GM23338 (cell line): ENCODE results near the gene MGME1. TPM values are rescaled to one million over a fixed set of nuclear protein-coding genes. Genes with fewer than 3 reads are reported as not detected.
A peak's percentile ranks its signal among the peaks of the same experiment; 100 is the strongest.

ENCODE experiments used
- ATAC-seq: fragments of 200-7000 bp; cut with Tn5 transposase; 3 replicates; pipeline ENCODE4 v1.9.1; 2020
- DNase-seq: peaks from one replicate; pipeline ENCODE4 v3.0.0-alpha.2; 2015; ENCODE audit warnings: low spot score
- H2AFZ ChIP-seq: fragments of 200-600 bp; sonication (generic); 2 replicates; pipeline ENCODE4 v1.8.0; 2016; ENCODE audit warnings: antibody characterized with exemption, mild to moderate bottlenecking, moderate library complexity
- H3F3A ChIP-seq: fragments of 200-600 bp; sonication (generic); replicated peaks from 2 replicates; pipeline ENCODE4 v1.8.0; 2017; ENCODE audit warnings: antibody characterized with exemption, mixed run types, low read depth
- H3K27ac ChIP-seq: fragments of 200-600 bp; sonication (generic); 2 replicates; pipeline ENCODE4 v1.6.1; 2016; ENCODE audit warnings: low read depth
- H3K27me3 ChIP-seq: fragments of 200-600 bp; sonication (generic); 2 replicates; pipeline ENCODE4 v1.8.0; 2016; ENCODE audit warnings: mild to moderate bottlenecking, mixed run types, moderate library complexity; ENCODE audit not compliant: insufficient read depth
- H3K36me3 ChIP-seq: fragments of 200-600 bp; sonication (generic); 2 replicates; pipeline ENCODE4 v1.8.0; 2016; ENCODE audit warnings: mild to moderate bottlenecking; ENCODE audit not compliant: insufficient read depth
- H3K4me1 ChIP-seq: fragments of 200-600 bp; sonication (generic); 2 replicates; pipeline ENCODE4 v1.8.0; 2016; ENCODE audit warnings: mild to moderate bottlenecking, moderate library complexity; ENCODE audit not compliant: insufficient read depth
- H3K4me2 ChIP-seq: fragments of 200-600 bp; sonication (generic); 2 replicates; pipeline ENCODE4 v1.7.1; 2017; ENCODE audit warnings: mixed run types
- H3K4me3 ChIP-seq: fragments of 200-600 bp; sonication (generic); 2 replicates; pipeline ENCODE4 v1.6.1; 2016; ENCODE audit warnings: mixed run types
- H3K79me2 ChIP-seq: fragments of 200-600 bp; sonication (generic); replicated peaks from 2 replicates; pipeline ENCODE4 v1.8.0; 2017; ENCODE audit warnings: mild to moderate bottlenecking; ENCODE audit not compliant: insufficient read depth
- H3K9me2 ChIP-seq: fragments of 200-600 bp; sonication (generic); 2 replicates; pipeline ENCODE4 v1.8.0; 2017; ENCODE audit not compliant: insufficient read depth
- H4K20me1 ChIP-seq: fragments of 200-600 bp; sonication (generic); replicated peaks from 2 replicates; pipeline ENCODE4 v1.8.0; 2017; ENCODE audit warnings: mild to moderate bottlenecking; ENCODE audit not compliant: insufficient read depth
- H3K27ac Mint-ChIP-seq: 2 replicates; pipeline ENCODE4 v1.8.0; 2020; ENCODE audit warnings: inconsistent platforms, mild to moderate bottlenecking, moderate library complexity, mixed read lengths
- H3K27me3 Mint-ChIP-seq: 3 replicates; pipeline ENCODE4 v1.8.0; 2022; ENCODE audit warnings: low read depth, mild to moderate bottlenecking, moderate library complexity, mixed read lengths, inconsistent platforms; ENCODE audit not compliant: insufficient read depth, poor library complexity
- H3K36me3 Mint-ChIP-seq: 3 replicates; pipeline ENCODE4 v1.8.0; 2021; ENCODE audit warnings: low read depth, mild to moderate bottlenecking, inconsistent platforms, moderate library complexity, mixed read lengths
- H3K4me1 Mint-ChIP-seq: 3 replicates; pipeline ENCODE4 v1.8.0; 2020; ENCODE audit warnings: mild to moderate bottlenecking, inconsistent platforms, mixed read lengths
- H3K4me3 Mint-ChIP-seq: 3 replicates; pipeline ENCODE4 v1.8.0; 2021; ENCODE audit warnings: moderate library complexity, mild to moderate bottlenecking, inconsistent platforms, mixed read lengths
- H3K9me3 Mint-ChIP-seq: 3 replicates; pipeline ENCODE4 v1.8.0; 2020; ENCODE audit warnings: moderate library complexity, mild to moderate bottlenecking, inconsistent platforms, mixed read lengths
- CREB1 ChIP-seq: fragments of 250-450 bp; sonication (Bioruptor Pico); IDR thresholded peaks from 2 replicates; pipeline ENCODE4 v1.5.0; 2020; ENCODE audit warnings: low read depth, mild to moderate bottlenecking, moderate library complexity
- EZH2 ChIP-seq: fragments of 200-600 bp; sonication (generic); IDR thresholded peaks from one replicate; pipeline ENCODE4 v1.8.0; 2017; ENCODE audit warnings: antibody characterized with exemption, mild to moderate bottlenecking, low read depth; ENCODE audit not compliant: unreplicated experiment
- EZH2phosphoT487 ChIP-seq: fragments of 200-600 bp; sonication (generic); IDR thresholded peaks from one replicate; pipeline ENCODE4 v1.8.1; 2018; ENCODE audit warnings: antibody characterized with exemption; ENCODE audit not compliant: unreplicated experiment
- JUNB ChIP-seq: IDR thresholded peaks from one replicate; pipeline ENCODE4 v1.6.1; 2016; ENCODE audit warnings: antibody characterized with exemption; ENCODE audit not compliant: unreplicated experiment
- NANOG ChIP-seq: IDR thresholded peaks from 2 replicates; pipeline ENCODE4 v1.6.1; 2016; ENCODE audit warnings: antibody characterized with exemption, borderline replicate concordance
- POLR2AphosphoS5 ChIP-seq: IDR thresholded peaks from 2 replicates; pipeline ENCODE4 v1.6.1; 2016; ENCODE audit warnings: antibody characterized with exemption, low read depth
- STAT1 ChIP-seq: IDR thresholded peaks from one replicate; pipeline ENCODE4 v1.6.1; 2016; ENCODE audit warnings: antibody characterized with exemption; ENCODE audit not compliant: unreplicated experiment
- ZNF114 ChIP-seq: fragments of 250-450 bp; sonication (Bioruptor Pico); IDR thresholded peaks from 2 replicates; pipeline ENCODE4 v1.5.0; 2020; ENCODE audit warnings: mild to moderate bottlenecking, moderate library complexity
- ZNF331 ChIP-seq: fragments of 250-450 bp; sonication (Bioruptor Pico); IDR thresholded peaks from 2 replicates; pipeline ENCODE4 v1.5.0; 2020; ENCODE audit warnings: low read depth, mild to moderate bottlenecking, moderate library complexity
- polyA plus RNA-seq: library from polyadenylated mRNA; unstranded; fragments of >200 nt; fragmentation: Nextera tagmentation; extraction: Ambion mirVana; gene quantifications from 2 replicates; pipeline ENCODE4 v1.2.1, GENCODE V29; 2016
- total RNA-seq: library from RNA; depleted of rRNA; stranded (reverse); fragments of >200 nt; shearing (Covaris generic); gene quantifications from 2 replicates; pipeline ENCODE4 v1.2.3, GENCODE V29; 2014
- TF ChIP-seq, protein P1 (sequence below), 2 experiments: fragments of 200-600 bp in 1 of 2; sonication (generic) in 1 of 2; conservative IDR thresholded peaks; 2 replicates each; pipeline versions ENCODE4 v1.5.1 to v1.6.1; 2016 to 2017; ENCODE audit warnings: antibody characterized with exemption in 2 of 2, low read depth in 2 of 2, mild to moderate bottlenecking in 2 of 2, moderate library complexity in 1 of 2
- TF ChIP-seq, protein P2 (sequence below): fragments of 250-450 bp; sonication (Bioruptor Pico); IDR thresholded peaks from 2 replicates; pipeline ENCODE4 v1.5.0; 2020; ENCODE audit warnings: mild to moderate bottlenecking, moderate library complexity
- TF ChIP-seq, protein P3 (sequence below): IDR thresholded peaks from 2 replicates; pipeline ENCODE4 v1.6.1; 2016; ENCODE audit warnings: antibody characterized with exemption
- TF ChIP-seq, protein P4 (sequence below): IDR thresholded peaks from one replicate; pipeline ENCODE4 v1.6.1; 2018; ENCODE audit warnings: antibody characterized with exemption; ENCODE audit not compliant: unreplicated experiment

The MGME1 gene
- total and polyA plus RNA-seq, 2 experiments from 2014 or later = 43.1 to 56.9 TPM

DNA sequence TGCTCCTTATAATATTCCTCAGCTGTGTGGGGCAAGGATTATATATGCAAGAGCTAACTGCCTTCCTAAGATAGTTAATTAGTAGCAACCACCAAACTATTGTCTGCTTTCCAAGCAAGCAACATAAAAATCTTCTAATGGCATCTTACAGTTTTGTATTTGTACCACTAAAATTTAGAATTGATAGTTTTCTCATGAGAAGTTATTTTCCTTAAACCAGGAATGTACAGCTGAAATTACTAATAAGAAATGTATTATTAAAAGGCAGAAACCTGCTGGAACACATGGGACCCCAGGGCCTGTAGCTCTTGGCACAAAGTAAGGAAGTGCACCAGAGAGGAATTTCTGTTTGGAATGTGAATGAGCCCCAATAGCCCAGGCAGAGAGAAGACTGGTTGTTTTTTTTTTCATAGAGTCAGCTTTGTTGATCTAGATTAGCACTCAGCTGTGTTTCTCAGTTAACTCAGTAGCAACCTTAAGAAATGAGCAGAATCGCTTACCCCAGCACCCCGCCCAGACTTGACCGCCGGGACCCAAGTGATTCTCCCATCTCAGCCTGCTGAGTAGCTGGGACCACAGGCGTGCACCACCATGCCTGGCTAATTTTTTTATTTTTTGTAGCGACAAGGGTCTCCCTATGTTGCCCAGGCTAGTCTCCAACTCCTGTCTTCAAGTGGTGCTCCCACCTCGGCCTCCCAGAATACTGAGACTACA is 2.6 kb downstream of the MGME1 start:
- peak overlapping the region; percentile 90 for H3K27ac Mint-ChIP-seq
- H3K4me1 Mint-ChIP-seq = peaks cover 38% of the 10 kb centered on the region
- H3K27me3 Mint-ChIP-seq = peaks cover 16% of the 10 kb centered on the region
- TF ChIP-seq EZH2phosphoT487 (no peak), NANOG (no peak), JUNB (no peak), ZNF114 (CRISPR knock-in tag) (no peak), ZNF331 (CRISPR knock-in tag) (no peak), STAT1 (no peak), POLR2AphosphoS5 (no peak), EZH2 (no peak), CREB1 (CRISPR knock-in tag) (no peak)
- TF ChIP-seq, protein P1, sequence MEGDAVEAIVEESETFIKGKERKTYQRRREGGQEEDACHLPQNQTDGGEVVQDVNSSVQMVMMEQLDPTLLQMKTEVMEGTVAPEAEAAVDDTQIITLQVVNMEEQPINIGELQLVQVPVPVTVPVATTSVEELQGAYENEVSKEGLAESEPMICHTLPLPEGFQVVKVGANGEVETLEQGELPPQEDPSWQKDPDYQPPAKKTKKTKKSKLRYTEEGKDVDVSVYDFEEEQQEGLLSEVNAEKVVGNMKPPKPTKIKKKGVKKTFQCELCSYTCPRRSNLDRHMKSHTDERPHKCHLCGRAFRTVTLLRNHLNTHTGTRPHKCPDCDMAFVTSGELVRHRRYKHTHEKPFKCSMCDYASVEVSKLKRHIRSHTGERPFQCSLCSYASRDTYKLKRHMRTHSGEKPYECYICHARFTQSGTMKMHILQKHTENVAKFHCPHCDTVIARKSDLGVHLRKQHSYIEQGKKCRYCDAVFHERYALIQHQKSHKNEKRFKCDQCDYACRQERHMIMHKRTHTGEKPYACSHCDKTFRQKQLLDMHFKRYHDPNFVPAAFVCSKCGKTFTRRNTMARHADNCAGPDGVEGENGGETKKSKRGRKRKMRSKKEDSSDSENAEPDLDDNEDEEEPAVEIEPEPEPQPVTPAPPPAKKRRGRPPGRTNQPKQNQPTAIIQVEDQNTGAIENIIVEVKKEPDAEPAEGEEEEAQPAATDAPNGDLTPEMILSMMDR (conservative IDR thresholded peaks at IDR 0.05; ENCODE audit: low read depth in 2 of 2) = no peak
- TF ChIP-seq, protein P2, sequence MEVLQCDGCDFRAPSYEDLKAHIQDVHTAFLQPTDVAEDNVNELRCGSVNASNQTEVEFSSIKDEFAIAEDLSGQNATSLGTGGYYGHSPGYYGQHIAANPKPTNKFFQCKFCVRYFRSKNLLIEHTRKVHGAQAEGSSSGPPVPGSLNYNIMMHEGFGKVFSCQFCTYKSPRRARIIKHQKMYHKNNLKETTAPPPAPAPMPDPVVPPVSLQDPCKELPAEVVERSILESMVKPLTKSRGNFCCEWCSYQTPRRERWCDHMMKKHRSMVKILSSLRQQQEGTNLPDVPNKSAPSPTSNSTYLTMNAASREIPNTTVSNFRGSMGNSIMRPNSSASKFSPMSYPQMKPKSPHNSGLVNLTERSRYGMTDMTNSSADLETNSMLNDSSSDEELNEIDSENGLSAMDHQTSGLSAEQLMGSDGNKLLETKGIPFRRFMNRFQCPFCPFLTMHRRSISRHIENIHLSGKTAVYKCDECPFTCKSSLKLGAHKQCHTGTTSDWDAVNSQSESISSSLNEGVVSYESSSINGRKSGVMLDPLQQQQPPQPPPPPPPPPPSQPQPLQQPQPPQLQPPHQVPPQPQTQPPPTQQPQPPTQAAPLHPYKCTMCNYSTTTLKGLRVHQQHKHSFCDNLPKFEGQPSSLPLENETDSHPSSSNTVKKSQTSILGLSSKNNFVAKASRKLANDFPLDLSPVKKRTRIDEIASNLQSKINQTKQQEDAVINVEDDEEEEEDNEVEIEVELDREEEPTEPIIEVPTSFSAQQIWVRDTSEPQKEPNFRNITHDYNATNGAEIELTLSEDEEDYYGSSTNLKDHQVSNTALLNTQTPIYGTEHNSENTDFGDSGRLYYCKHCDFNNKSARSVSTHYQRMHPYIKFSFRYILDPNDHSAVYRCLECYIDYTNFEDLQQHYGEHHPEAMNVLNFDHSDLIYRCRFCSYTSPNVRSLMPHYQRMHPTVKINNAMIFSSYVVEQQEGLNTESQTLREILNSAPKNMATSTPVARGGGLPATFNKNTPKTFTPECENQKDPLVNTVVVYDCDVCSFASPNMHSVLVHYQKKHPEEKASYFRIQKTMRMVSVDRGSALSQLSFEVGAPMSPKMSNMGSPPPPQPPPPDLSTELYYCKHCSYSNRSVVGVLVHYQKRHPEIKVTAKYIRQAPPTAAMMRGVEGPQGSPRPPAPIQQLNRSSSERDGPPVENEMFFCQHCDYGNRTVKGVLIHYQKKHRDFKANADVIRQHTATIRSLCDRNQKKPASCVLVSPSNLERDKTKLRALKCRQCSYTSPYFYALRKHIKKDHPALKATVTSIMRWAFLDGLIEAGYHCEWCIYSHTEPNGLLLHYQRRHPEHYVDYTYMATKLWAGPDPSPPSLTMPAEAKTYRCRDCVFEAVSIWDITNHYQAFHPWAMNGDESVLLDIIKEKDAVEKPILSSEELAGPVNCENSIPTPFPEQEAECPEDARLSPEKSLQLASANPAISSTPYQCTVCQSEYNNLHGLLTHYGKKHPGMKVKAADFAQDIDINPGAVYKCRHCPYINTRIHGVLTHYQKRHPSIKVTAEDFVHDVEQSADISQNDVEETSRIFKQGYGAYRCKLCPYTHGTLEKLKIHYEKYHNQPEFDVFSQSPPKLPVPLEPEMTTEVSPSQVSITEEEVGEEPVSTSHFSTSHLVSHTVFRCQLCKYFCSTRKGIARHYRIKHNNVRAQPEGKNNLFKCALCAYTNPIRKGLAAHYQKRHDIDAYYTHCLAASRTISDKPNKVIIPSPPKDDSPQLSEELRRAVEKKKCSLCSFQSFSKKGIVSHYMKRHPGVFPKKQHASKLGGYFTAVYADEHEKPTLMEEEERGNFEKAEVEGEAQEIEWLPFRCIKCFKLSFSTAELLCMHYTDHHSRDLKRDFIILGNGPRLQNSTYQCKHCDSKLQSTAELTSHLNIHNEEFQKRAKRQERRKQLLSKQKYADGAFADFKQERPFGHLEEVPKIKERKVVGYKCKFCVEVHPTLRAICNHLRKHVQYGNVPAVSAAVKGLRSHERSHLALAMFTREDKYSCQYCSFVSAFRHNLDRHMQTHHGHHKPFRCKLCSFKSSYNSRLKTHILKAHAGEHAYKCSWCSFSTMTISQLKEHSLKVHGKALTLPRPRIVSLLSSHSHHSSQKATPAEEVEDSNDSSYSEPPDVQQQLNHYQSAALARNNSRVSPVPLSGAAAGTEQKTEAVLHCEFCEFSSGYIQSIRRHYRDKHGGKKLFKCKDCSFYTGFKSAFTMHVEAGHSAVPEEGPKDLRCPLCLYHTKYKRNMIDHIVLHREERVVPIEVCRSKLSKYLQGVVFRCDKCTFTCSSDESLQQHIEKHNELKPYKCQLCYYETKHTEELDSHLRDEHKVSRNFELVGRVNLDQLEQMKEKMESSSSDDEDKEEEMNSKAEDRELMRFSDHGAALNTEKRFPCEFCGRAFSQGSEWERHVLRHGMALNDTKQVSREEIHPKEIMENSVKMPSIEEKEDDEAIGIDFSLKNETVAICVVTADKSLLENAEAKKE (CRISPR knock-in tag) = no peak
- TF ChIP-seq, protein P3, sequence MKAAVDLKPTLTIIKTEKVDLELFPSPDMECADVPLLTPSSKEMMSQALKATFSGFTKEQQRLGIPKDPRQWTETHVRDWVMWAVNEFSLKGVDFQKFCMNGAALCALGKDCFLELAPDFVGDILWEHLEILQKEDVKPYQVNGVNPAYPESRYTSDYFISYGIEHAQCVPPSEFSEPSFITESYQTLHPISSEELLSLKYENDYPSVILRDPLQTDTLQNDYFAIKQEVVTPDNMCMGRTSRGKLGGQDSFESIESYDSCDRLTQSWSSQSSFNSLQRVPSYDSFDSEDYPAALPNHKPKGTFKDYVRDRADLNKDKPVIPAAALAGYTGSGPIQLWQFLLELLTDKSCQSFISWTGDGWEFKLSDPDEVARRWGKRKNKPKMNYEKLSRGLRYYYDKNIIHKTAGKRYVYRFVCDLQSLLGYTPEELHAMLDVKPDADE = no peak
- TF ChIP-seq, protein P4, sequence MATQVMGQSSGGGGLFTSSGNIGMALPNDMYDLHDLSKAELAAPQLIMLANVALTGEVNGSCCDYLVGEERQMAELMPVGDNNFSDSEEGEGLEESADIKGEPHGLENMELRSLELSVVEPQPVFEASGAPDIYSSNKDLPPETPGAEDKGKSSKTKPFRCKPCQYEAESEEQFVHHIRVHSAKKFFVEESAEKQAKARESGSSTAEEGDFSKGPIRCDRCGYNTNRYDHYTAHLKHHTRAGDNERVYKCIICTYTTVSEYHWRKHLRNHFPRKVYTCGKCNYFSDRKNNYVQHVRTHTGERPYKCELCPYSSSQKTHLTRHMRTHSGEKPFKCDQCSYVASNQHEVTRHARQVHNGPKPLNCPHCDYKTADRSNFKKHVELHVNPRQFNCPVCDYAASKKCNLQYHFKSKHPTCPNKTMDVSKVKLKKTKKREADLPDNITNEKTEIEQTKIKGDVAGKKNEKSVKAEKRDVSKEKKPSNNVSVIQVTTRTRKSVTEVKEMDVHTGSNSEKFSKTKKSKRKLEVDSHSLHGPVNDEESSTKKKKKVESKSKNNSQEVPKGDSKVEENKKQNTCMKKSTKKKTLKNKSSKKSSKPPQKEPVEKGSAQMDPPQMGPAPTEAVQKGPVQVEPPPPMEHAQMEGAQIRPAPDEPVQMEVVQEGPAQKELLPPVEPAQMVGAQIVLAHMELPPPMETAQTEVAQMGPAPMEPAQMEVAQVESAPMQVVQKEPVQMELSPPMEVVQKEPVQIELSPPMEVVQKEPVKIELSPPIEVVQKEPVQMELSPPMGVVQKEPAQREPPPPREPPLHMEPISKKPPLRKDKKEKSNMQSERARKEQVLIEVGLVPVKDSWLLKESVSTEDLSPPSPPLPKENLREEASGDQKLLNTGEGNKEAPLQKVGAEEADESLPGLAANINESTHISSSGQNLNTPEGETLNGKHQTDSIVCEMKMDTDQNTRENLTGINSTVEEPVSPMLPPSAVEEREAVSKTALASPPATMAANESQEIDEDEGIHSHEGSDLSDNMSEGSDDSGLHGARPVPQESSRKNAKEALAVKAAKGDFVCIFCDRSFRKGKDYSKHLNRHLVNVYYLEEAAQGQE = no peak
- Histone ChIP-seq H3K4me3 (peak overlapping the region; percentile 70), H3K4me1 (peaks cover 34% of the 10 kb centered on the region), H4K20me1 (peaks cover 24% of the 10 kb centered on the region; the same call in 1 of the 2 replicates), H3K27ac (peak overlapping the region; percentile 98), H3K79me2 (peaks cover 96% of the 10 kb centered on the region), H3F3A (no peaks in the 10 kb centered on the region), H3K27me3 (no peaks in the 10 kb centered on the region), H2AFZ (no peak overlapping the region), H3K36me3 (peaks cover 5% of the 10 kb centered on the region), H3K9me2 (no peaks in the 10 kb centered on the region), H3K4me2 (peak overlapping the region; percentile 92)
- peaks cover 5% of the 10 kb centered on the region; the same call in 2 of the 3 replicates for H3K9me3 Mint-ChIP-seq
- ATAC-seq = peak; percentile 14
- H3K36me3 Mint-ChIP-seq = peaks cover 72% of the 10 kb centered on the region
- peak overlapping the region; percentile 84 for H3K4me3 Mint-ChIP-seq
- DNase-seq = peak; percentile 80
